ENCODE data around the gene SMARCA4.
"Not testable (repeated sequence)": the region's sequence is repeated elsewhere in the genome, so short reads cannot be mapped to it uniquely, and the experiment has no call there.

Gene SMARCA4

DNA sequence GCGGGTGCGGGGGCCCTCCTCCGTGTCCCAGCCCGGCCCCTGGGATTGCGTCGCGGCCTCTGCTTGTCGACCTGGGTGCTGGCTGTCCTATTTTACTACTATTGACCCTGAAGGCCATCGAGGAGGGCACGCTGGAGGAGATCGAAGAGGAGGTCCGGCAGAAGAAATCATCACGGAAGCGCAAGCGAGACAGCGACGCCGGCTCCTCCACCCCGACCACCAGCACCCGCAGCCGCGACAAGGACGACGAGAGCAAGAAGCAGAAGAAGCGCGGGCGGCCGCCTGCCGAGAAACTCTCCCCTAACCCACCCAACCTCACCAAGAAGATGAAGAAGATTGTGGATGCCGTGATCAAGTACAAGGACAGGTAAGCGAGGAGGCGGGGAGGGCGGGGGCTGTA, 80.4 kb downstream of the SMARCA4 start:
- no peak for DNase-seq

DNA sequence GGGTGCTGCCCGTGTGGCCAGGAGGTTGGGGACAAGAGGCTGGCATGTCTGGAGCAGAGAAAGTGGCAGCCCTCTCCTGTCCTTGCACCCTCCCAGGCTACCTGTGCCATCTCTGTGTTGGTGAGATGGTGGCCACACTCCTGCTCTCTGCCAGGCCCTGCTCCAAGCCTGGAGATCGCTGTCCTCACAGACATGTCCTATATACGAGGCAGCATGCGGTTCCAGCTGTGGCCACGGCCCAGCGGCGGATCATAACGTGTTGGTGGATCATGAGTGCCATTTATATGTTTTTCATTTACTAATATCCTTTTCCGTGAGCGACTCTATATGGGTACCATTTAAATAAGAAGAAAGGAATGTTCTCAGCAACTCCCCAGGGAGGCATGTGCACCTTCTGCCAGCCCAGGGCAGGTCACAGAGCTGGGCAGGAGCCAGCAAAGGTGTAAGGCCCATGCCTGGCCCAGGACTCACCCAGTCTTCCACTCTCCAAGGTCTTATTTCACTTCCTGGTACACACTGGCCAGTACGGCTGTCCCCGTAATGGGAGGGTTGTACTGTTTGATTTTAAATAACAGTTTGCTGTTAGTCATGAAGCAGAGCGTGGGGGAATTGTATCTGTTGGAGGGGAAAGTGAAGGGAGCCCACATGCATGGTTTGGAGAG, 81.3 kb downstream of the SMARCA4 start:
- no peak for DNase-seq

DNA sequence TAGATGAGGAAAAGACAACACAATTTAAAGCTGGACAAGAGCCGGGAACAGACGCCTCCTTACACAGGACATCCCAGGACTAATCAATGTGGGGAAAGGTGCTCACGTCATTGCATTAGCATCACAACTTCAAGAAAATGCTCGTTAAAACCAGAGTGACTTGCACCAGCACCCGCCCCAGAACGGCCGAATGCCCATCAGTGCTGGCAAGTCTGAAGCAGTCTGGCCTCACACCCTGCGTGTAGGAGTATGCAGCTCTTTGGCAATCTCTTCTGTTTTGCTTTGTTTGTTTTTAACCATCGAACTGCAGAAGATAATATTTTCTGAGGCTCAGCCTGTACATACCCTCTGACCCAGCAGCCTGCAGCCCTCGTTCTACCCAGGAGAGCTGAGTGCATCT, 83.6 kb downstream of the SMARCA4 start:
- DNase-seq = no peak

DNA sequence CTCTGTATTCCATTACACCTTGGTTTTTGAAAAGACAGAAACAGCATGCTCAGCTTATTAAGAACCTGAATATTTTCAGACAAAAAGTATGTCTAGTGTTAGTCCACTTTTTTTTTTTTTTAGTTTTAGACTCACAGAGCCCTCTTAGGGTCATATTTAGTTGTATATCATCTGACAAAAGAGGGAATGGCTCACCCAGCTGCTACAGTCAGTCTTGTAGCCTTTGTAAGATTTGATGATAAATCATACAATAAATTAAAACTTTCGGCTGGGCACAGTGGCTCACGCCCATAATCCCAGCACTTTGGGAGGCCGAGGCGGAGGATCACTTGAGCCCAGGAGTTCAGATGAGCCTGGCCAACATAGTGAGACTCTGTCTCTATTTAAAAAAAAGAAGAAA, 84.7 kb downstream of the SMARCA4 start:
- DNase-seq = no peak

DNA sequence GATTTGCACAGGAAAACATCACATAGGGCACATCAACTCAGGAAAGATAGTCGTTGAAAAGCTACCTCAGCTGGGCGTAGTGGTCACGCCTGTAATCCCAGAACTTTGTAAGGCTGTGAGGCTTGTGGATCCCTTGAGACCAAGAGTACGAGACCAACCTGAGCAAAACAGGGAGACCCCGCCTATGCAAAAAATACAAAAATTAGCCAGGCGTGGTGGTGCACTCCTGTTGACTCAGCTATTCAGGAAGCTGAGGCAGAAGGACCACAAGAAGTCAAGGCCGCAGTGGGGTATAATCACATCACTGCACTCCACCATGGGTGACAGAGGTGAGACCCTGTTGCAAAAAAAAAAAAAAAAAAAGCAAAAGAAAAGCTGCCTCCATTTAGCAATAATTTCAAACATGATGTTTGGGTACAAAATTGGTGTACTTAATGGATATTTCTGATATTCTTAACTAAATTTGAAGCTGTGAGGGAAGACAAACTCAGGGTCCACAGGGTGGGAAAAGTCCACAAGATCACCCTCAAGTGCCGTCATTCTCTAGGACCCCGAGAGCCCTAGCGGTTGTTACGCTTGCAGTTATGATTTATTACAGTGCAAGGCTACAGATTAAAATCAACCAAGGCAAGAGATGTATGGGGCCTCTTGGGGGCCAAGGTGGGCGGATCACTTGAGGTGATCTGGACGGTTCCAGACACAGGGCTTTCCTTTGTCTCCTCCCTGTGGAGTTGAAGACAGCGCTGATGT, 86.0 kb downstream of the SMARCA4 start:
- no peak for DNase-seq

DNA sequence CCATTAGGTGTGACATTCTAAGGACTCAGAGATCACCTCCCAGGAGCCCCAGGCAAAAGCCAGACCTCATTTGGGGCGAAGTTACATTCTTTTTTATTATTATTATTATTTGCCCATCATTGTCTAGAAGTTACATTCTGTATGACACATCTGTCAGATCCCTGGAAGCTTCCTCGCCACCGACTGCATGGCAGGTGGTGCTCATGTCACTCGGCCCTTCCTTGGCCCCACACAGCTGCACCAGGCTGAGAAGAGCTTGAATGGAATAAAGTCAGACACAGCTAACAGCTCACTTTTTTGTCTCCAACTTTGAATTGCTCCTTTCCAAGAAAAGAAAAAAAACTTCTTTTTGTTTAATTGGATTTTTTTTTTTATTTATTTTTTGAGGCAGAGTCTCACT, 87.0 kb downstream of the SMARCA4 start:
- DNase-seq = no peak

DNA sequence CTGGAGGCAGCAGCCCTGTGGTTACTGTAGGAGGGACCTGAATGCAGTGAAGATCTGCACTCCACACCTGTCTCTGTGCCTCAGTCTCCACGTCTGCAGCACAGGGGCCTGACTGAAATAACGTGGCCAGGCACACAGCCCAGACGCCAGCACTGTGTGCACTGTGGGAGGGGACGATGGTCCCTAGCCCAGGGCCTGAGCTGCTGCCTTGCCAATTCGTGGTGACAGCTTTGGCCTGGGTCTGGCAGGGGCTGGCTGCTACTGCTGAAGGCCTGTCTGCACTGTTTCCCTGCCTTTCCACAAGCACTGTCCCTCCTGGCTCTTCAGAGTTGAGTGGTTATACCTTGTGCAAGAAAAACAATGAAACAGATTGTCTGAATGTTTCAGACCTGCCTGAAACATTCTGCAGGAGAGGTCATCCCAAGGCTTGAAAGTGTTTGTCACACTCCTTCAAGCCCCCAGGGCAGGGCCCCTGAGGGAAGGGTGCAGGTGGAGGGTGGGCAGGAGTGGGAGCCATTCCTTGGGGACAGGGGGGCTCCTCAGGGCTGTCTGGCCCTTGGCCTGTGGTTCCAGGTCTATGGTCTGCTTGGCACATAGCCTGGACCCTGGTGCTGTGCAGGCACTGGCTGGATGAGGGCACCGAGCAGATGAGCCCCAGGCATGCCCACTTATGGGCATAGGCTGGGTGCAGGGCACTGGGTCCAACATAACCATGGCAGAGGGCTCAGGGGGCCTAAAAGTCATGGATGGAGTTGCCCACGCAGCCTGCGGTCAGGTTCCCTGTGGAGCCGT, 89.7 kb downstream of the SMARCA4 start:
- no peak for DNase-seq

DNA sequence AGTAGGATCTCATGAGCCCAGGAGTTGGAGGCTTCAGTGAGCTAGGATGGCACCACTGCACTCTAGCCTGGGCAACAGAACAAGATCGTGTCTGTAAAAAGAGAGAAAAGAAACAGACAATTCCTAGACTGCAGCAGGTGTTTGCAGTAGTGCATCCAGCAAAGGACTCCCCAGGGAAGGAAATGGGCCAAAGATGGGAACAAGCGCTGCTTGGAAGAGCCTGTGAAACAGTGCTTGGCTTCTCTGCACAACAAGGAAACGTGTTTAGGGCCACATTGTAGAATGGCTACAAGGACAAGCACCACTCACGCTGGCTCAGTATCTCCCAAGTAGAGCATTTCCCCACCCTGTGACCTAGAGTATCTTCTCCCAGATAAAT, 93.0 kb downstream of the SMARCA4 start:
- no peak for DNase-seq

DNA sequence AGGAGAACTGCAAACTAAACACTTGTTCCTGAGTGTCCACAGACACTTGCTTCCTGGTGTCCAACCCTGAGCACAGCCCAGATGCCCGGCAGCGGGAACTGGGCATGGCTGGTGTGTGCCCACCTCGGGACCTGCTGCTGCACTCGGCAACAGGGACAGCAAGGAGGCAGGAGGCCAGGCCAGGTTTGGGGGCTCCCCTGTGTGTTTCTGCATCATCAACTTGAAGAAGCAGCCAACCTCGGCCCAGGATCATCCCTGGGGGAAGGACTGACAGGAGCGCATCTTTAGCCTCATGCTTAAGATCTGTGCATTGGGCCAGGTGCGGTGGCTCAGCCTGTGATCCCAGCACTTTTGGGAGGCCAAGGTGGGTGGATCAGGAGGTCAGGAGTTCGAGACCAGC, 93.4 kb downstream of the SMARCA4 start:
- no peak for DNase-seq

DNA sequence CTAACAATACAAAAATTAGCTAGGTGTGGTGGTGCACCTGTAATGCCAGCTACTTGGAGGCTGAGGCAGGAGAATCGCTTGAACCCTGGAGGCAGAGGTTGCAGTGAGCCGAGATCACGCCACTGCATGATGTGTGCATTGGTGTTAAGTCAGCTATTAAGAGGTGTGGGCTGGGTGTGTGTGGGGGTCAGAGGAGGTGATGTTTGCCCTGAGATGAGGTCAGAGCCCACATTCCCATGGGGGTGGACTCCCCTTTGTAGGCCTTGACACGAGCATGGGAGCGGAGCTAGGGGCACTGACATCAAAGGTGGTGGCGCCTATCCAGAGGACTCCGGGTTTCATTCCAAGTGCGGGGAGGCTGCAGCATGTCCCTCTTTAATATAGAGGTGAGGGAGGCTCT, 93.8 kb downstream of the SMARCA4 start:
- DNase-seq = no peak

DNA sequence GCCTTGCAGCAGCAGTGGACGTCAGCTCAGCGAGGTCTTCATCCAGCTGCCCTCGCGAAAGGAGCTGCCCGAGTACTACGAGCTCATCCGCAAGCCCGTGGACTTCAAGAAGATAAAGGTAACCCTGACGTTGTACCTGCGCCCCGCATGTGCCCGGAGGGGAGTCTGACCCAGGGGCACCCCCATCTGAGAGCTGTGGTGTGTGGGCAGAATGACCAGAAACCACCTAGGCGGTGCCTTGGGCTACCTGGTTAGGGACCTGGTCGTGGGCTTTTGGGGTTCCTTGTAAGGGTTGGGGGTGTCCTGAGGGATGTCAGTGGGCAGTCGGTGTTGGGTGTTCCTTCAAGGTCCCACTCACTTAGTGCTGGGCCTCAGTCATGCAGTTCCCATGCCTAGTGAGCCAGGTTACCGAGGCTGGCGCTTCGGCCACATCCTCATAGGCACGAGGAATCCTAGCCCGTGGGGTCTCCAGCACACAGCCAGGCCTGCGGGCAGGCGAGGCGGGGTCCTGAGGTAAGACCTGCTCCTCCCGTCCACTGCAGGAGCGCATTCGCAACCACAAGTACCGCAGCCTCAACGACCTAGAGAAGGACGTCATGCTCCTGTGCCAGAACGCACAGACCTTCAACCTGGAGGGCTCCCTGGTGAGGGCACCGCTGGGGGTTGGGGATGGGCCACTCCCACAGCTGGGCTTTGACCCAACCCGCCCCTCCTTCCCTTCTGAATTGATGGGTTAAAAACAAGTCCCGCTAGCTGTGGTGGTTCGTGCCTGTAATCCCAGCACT, 97.6 kb downstream of the SMARCA4 start:
- no peak for DNase-seq

DNA sequence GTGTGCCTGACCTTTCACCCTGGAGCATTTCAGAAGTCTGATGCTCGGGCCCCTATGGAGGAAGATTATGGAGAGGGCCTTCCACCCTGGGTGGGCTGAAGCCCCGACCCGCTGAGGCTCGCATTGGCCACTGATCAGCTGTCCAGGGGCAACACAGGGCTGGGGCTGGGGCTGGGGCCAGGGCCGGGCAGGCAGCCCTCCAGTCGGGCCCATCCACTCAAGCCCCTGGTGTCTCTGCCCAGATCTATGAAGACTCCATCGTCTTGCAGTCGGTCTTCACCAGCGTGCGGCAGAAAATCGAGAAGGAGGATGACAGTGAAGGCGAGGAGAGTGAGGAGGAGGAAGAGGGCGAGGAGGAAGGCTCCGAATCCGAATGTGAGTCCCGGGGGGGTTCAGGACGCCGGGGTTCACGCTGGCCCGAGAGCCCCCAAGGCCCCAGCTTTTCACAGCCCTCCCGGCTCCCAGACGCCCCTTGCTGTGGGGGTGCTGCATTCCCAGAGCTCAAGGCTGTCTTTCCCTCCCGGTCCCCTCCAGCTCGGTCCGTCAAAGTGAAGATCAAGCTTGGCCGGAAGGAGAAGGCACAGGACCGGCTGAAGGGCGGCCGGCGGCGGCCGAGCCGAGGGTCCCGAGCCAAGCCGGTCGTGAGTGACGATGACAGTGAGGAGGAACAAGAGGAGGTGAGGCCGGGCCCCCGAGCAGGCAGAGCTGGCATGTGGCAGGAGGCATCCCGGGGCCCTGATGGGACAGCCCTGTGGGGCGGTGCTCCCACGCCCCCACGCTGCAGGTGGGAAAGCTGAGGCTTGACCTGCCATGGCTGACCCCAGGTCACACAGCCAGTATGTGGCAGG, 98.9 kb downstream of the SMARCA4 start:
- DNase-seq = no peak

DNA sequence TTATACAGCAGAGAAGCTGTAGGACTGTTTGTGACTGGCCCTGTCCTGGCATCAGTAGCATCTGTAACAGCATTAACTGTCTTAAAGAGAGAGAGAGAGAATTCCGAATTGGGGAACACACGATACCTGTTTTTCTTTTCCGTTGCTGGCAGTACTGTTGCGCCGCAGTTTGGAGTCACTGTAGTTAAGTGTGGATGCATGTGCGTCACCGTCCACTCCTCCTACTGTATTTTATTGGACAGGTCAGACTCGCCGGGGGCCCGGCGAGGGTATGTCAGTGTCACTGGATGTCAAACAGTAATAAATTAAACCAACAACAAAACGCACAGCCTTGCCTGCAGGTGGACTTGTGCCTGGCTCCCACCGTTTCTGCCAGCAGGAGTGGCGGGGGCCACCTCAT, 101.1 kb downstream of the SMARCA4 start:
- no peak for DNase-seq

DNA sequence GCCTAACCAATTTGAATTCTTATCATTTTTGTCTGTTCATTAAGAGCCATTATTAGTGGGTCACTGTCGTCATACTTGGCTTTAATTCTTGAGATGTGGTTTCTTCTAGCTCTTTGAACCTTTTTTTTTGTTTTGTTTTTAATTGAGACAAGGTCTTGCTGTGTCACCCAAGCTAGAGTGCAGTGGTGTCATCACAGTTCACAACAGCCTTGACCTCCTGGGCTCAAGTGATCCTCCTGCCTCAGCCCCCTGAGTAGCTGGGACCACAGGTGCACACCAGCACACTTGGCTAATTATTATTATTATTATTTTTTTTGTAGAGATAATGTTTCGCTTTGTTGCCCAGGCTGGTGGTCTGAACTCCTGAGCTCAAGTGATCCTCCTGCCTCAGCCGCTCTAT, 102.6 kb downstream of the SMARCA4 start:
- no peak for DNase-seq

DNA sequence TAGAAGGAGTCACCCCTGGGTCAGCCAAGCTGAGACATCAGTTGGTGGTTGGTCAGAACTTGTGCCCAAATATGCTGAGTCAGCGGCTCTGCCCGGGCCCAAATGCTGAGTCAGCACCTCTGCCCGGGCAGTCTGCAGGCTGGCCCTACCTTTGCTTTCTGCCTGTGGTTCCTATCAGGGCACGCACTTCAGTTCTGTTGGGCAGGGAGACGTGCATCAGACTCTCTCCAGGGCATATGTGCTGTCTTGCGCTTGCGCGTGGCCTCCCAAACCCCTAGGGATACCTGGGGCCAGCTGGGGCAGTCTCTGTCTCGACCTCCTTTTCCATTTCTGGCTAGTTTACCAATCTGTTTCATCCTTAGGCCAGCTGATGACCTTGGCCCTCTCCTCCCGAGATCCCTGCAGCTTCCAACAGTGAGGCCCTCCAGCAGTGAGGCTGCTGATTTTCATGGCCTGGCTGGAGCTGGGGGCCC, 104.0 kb downstream of the SMARCA4 start:
- DNase-seq = no peak

DNA sequence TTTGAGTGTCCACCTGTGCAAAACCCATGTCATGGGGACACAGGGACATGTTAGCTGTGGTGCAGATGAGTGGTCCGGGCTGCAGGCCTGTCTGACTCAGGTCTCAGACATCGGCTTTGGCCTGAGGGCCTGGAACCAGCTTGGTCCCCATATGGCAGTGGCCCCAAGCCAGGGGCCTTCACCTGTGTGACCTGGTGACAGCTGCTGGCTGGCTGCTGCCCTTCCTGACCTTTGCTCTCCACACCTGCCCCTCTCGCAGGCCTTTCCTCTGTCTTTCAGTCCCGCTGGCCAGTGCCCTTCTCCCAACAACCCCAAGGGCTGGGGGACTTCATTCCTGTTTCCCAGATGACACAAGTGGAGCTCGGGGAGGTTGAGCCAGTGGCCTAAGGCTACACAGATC, 105.5 kb downstream of the SMARCA4 start:
- DNase-seq = no peak

DNA sequence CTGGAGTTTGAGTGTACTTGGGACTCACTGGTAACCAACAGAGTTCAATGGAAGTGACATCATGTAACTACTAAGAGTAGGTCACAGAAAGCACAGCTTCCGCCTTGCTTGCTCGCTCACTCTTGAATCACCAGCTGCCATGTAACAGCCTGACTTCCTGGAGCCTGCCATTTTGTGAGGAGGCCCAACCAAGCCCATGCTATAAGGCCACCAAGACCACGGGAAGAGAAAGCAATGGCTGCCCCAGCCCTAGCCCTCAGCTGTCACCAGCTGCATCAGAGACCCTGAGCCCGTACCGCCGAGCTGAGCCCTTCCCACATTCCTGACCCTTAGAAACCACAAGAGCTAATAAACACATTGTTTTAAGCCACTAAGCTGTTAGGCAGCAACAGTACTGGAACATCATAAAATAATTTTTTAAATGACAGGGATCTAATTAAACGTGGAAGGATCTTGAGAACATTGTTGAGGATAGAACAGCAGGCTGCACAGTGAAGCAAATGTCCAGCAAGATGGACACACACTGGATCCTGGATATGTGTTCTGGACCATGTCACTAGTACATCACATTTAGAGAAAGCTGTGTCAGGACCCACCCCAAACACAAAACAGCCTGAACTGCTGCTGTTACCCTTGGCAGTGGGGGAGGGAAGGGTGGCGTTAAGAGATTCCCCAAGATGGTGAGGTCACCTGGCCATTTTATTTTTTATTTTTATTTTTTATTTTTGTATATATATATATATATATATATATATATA, 106.7 kb downstream of the SMARCA4 start:
- no peak for DNase-seq

DNA sequence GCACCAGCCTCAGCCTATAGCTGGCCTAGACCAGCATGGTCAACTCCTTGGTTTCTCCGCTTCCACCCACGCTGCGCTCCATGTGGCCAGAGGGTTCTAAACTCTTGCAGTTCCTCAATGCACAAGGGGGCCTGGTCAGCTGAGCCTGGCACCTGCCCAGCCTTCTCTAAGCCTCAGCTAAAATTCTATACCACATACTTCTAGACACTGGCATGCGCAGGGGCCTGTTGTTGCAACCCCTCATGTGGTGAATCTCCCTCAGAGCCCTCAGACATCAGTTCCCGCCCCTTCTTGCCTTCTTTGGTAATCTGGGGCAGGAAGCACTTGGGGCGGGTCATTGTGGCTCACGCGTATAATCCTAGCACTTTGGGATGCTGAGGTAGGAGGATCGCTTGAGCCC, 108.7 kb downstream of the SMARCA4 start:
- DNase-seq = no peak

DNA sequence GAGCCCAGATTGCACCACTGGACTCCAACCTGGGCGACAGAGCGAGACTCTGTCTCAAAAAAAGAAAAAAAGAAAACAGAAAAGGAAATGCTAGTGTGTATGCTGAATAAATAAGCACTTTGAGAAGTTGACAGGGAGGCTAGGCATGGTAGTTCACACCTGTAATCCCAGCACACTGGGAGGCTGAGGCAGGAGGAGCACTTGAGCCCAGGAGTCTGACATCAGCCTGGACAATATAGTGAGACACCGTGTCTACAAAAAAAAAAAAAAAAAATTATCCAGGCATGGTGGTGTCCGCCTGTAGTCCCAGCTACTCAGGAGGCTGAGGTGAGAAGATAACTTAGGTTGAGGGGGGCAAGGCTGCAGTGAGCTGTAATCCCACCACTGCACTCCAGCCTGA, 109.3 kb downstream of the SMARCA4 start:
- DNase-seq = no peak

DNA sequence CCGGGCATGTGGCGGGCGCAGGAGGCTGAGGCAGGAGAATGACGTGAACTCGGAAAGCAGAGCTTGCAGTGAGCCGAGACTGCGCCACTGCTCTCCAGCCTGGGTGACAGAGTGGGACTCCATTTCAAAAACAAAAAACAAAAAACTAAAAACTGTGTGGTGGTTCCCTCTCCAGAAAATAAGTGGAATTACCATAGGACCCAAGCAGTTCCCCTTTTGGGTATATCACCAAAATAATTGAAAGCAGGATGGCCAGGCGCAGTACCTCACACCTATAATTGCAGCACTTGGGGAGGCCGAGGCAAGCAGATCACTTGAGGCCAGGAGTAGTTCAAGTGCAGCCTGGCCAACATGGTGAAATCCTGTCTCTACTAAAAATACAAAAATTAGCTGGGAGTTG, 112.7 kb downstream of the SMARCA4 start:
- DNase-seq = no peak

DNA sequence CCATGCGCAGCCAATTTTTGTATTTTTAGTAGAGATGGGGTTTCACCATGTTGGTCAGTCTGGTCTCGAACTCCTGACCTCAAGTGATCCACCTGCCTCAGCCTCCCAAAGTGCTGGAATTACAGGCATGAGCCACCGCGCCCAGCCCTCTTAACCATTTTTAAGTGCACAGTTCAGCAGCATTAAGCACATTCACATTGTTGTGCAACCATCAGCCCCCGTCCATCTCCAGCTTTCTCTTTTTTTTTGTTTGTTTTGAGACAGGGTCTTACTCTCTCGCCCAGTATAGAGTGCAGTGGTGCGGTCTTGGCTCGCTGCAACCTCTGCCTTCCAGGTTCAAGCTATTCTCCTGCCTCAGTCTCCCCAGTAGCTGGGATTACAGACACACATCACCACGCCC, 116.0 kb downstream of the SMARCA4 start:
- not testable (repeated sequence) for DNase-seq

All from cortex of kidney (tissue), 1 donor.